GM13976 (cell line): Measurements from ENCODE around the gene NUCKS1.

ENCODE experiments used
- DNase-seq: peaks from one replicate; pipeline ENCODE4 v3.0.0; 2012; ENCODE audit warnings: low spot score
- in situ Hi-C: fragments of 300-500 bp; cut with MboI; formaldehyde crosslinking; loops from one replicate; pipeline ENCODE4 v1.12.0; 2022; ENCODE audit warnings: low sequenced_read_pairs, mixed read lengths, inconsistent platforms; ENCODE audit not compliant: unreplicated experiment
- TF ChIP-seq, protein P1 (sequence below): IDR thresholded peaks from 2 replicates; pipeline ENCODE4 v1.5.1; 2012; ENCODE audit warnings: borderline replicate concordance, mild to moderate bottlenecking; ENCODE audit not compliant: insufficient read depth; ENCODE audit errors: extremely low read depth, missing control alignments, control extremely low read depth

The NUCKS1 gene

DNA sequence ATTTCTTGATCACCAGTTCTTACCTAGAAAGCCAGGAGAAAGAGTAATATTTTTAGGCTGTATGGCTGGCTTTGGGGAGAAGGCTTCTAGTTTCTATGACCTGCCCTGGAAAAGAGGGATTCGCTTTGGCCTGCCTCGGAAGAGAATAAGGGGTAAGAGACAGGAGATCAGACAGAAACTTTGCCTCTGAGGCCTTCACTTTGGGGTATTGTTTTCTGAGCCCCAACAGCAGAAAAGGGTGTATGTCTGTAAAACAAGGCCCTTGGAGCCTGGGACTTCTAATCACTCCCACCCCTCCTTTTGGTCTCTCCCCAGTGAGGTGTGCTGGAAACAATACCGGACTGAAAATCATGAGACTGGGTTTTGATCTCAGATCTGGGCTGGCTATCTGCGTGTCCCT lies 74.7 kb downstream of the NUCKS1 start:
- no peak for DNase-seq
- in situ Hi-C loops: no loop called here
- TF ChIP-seq, protein P1, sequence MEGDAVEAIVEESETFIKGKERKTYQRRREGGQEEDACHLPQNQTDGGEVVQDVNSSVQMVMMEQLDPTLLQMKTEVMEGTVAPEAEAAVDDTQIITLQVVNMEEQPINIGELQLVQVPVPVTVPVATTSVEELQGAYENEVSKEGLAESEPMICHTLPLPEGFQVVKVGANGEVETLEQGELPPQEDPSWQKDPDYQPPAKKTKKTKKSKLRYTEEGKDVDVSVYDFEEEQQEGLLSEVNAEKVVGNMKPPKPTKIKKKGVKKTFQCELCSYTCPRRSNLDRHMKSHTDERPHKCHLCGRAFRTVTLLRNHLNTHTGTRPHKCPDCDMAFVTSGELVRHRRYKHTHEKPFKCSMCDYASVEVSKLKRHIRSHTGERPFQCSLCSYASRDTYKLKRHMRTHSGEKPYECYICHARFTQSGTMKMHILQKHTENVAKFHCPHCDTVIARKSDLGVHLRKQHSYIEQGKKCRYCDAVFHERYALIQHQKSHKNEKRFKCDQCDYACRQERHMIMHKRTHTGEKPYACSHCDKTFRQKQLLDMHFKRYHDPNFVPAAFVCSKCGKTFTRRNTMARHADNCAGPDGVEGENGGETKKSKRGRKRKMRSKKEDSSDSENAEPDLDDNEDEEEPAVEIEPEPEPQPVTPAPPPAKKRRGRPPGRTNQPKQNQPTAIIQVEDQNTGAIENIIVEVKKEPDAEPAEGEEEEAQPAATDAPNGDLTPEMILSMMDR: no peak

DNA sequence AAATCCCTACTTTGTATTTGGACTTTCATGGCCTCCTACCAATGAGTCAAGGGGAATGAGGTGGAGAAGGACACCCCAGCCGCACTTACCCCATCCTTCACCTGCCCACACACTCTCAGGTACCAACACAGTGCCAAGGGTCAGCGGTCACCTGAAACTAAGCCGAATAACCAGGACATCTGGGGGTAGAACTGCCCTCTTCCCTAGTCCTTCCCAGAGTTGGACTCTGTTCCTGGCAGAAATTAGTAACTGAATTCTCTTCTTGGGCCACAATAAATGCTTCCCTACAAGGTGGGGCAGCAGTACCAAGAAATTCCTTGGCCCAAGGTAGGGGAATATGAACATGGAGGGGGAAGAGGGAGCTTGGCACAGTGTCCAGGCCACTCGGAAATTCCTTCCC lies 77.0 kb downstream of the NUCKS1 start:
- in situ Hi-C loops: no loop called here
- TF ChIP-seq, protein P1: no peak
- DNase-seq: no peak

DNA sequence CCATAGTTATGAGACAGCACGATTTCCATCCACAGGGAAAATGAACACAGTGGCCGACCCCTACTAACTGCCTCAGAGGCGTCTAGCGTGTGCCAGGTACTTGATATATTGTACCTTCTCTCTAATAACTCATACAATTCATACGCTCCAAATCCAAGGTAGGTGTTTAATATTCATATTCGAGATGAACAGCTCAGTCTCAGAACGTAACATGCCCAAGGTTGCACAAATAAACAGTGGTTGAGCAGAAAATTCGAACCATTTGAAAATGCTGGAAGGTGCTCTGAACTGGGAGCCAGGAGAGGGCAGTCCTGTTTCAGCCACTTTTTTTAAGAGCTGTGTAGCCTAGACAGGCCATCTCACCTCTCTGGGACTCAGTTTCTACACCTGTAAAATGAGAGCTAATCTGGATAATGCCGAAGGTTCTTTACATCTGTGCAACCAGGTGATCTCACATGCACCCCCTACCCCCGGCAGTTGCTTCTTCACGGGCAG lies 77.5 kb downstream of the NUCKS1 start:
- DNase-seq: no peak
- TF ChIP-seq, protein P1: no peak
- in situ Hi-C loops: no loop called here

DNA sequence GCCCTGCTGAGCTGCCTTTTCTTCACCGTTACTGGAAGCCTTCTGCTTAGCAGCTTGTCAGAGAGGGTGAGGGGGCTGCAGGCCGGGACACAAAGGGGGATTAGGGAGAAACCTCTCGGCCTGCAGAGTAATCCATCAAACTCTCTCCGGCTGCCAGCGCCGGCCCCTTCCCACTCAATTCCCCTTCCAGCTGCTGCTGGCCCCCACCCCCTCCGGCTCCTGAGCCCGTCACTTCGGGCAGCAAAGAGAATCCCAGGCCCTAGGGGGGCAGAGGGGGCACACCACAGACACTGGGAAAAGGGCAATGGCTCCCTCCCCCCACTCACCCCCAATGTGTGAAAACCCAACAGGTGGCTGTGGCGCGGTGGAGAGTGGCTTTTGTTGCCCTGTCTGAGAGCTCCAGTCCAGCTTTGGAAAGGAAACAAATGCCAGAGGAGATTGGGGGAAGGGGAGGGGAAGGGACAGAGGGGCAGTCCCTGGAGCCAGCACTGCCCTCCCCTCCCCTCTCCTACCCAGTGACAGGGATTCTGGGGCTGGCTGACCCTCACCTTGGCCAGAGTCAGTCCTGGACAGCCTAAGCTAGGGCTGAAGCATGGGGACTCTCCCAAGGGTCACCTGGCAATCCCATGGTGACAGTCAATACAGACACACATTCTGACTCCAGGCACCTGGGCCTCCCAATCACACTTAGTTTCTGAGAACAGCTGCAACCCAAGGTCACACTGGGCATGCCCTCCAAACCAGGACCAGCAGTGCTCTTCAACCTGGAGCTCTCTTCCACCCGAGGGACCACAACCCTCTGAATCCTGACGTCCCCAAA lies 79.2 kb downstream of the NUCKS1 start:
- in situ Hi-C loops: no loop called here
- TF ChIP-seq, protein P1: no peak
- no peak for DNase-seq

DNA sequence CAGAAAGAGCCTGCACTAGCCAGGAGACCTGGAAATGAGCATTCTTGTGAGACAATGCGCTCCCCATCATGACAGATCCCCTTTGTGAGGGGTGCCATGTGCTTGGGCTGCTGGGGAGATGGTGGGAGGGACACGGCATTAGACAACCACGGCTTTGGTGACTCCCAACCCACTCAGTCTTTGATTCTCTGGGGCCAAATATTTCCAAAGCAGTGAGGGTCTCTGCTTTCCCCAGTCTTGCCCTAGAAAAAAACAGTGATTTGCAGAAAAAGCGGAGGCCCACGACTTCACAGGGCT lies 79.9 kb downstream of the NUCKS1 start:
- TF ChIP-seq, protein P1: no peak
- no peak for DNase-seq
- in situ Hi-C loops: no loop called here

DNA sequence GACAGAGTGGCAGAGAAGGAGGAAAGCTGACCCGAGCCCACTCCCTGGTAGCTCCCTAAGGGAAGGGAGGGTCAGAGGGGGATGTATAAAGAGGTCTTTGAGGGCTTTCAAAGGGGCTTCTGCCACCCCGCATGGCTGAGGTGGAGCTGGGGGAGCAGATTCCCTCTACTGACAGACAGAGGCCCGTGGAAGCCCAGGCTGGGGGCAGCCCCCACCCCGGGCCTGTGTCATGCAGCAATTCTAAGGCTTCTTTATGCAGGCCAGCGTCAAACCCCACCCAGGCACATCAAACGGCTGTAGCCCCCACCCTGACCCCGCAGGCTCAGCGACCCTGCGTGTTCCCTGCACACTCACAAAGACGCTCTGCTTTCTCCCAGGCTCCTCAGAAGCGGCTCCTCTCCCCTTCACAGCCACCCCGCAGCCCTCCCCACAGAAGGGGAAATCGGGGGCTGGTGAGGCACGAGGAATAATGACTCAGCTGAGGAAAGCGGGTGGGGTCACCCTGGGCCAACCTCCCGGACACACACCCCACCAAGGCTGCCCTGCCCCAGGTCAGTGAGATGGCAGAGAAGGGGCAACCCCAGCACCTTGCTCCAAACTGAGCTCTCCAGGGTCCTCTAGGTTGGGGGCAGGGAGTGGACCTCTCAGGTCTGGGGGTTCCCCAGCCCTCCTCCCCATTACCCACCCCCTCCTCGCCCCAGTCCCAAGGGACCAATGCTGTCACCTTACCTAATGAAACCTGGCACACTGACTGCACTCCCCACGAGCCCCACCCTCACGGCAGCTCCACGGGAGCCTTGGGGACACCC lies 80.4 kb downstream of the NUCKS1 start:
- peak; percentile 77 for DNase-seq
- TF ChIP-seq, protein P1: no peak
- in situ Hi-C loops: no loop called here
